Retinal pigment epithelial cell (primary cell): ENCODE results near the gene TWIST2.

Experiments
- DNase-seq: peaks from one replicate; pipeline ENCODE4 v3.0.0-alpha.2; 2010; ENCODE audit warnings: low read depth
- H3K4me3 ChIP-seq: 2 replicates; pipeline ENCODE4 v1.5.1; 2011; ENCODE audit warnings: mild to moderate bottlenecking, low read length, control low read depth, moderate library complexity
- CTCF ChIP-seq: conservative IDR thresholded peaks from 2 replicates; pipeline ENCODE4 v1.5.1; 2011; ENCODE audit warnings: low read depth, low read length, control low read depth, inconsistent platforms

The TWIST2 gene

DNA sequence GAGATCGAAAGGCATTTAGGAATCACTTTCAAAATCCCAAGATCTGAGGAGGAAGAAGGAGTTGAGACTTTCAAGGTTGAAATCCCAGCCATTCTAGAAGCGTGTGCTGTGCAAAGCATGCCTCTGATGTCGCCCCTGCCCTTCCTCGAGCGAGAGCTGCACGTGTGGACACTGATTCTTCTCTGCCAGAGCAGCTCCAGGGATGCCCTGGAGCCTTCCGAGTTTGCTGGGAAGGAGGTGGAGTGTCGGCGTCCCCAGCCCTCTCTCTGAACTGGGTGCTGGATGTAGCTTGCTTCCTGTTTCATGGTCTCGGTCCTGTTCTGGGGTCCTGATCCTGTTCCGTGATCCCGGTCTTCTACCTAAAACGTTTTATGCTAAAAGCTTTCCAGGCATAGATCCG is 76.1 kb downstream of the TWIST2 start:
- DNase-seq: no peak
- TF ChIP-seq CTCF: no peak
- no peak overlapping the region for H3K4me3 ChIP-seq

DNA sequence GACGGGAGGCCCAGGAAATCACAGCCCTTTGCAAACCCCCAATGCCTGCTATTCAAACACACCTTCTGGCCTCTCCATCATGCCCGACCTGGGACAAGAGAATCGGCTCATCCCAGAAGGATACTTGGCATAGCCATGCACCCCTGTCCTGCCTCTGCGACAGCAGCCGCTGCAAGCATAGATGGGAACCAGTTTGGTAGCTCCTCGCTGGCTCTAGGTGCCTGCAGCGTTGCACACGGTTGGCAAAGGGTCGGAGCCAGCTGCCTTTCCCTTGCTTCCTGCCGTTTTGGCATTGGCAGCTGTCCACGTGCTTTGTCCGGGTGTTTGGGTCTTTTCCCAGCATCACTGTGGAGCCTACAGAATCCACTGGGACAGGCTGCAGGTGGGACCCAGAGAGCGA is 76.9 kb downstream of the TWIST2 start:
- no peak overlapping the region for H3K4me3 ChIP-seq
- no peak for TF ChIP-seq CTCF
- no peak for DNase-seq

GRCh38 chr2:238925281-238925680 is 77.4 kb downstream of the TWIST2 start:
- no peak overlapping the region for H3K4me3 ChIP-seq
- no peak for TF ChIP-seq CTCF
- DNase-seq: no peak

DNA sequence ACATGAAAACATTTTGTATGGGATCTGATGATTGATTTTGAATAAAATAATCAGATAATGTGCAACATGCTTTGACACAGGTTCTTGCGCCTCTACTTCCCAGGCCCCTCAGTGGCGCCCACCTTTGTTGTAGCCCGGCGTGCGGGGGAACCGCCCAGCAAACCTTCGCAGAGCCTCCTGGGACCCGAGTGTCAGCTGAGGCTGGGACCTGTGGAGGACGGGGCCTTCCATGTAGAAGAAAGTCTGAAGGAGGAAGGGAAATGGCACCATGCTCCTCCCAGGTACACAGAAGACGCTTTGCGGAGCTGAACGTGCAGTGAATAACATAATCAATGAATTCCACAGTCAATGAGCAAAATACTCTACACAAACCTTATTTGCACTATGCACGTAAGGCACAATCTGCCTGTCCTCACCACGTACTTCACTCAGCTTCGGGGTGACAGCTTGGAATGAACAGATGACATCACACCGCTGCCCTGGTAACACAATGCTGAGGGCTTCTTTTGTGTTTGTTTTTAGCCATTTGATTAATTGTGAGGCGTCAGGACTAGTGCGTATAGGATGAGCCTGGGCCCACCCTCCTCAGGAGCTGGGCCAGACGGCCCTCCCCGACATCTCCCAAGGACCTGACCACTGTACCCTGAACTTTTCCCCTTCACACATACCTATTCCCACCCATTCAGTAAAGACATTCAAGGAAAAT is 78.1 kb downstream of the TWIST2 start:
- TF ChIP-seq CTCF: no peak
- DNase-seq: no peak
- no peak overlapping the region for H3K4me3 ChIP-seq

DNA sequence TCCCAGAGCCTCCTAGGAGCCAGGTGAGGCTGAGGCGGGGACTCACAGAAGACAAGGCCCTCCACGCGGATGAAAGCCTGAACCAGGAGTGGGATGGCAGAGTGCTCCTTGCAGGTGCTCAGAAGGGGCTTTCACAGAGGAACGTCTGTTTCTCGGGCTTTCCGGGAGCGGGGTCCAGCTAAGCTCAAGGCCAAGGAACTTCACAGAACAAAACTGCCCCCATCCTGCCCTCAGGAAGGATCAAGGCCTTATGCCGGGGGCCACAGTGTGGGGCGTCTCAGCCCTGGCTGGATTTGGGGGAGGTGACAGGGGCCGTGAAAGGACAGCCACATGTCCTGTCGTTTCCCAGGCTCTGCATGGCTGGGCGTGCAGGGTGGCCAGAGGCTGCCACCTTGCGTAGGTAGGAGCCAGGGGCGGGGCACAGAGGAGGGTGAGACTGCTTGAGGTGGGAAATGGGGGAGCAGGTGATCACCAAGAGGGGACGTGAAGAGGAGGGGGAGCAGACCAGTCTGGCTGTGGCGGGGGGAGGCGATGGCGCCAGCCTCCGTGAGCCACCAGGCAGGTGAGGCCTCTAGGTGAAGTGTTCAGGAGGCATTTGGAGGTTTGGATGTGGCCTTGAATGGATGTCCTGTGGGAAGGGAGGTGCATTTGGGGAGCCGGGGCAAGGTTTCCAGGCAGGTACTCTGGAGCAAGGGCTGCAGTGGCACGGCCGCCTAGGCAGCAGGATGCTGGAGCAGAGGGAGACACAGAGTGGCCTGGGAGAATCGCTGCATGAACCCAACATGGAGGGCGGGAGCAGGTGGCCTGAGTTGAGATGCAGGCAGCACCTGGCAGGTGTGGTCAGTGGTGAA is 79.1 kb downstream of the TWIST2 start:
- no peak for DNase-seq

GRCh38 chr2:238927746-238928519 is 80.0 kb downstream of the TWIST2 start:
- no peak for TF ChIP-seq CTCF
- no peak overlapping the region for H3K4me3 ChIP-seq
- DNase-seq: no peak

More for the DNA sequence above, 79.1 kb downstream of the TWIST2 start:
- no peak overlapping the region for H3K4me3 ChIP-seq
- TF ChIP-seq CTCF: no peak
